Suprapubic skin (tissue), 3 donors: Measurements from ENCODE around the gene STARD10.

Experiments
- CTCF ChIP-seq, 2 donors: fragments of 200-600 bp in 1 of 2; fragments of 450-650 bp in 1 of 2; sonication (generic) in 1 of 2; IDR thresholded peaks; one replicate each; pipeline ENCODE4 v1.5.1; 2016 to 2019; ENCODE audit warnings: antibody characterized with exemption in 2 of 2, mild to moderate bottlenecking in 1 of 2, moderate library complexity in 1 of 2
- EP300 ChIP-seq: sonication (generic); formaldehyde crosslinking; IDR thresholded peaks from one replicate; pipeline ENCODE4 v1.6.1; 2017; ENCODE audit warnings: antibody characterized with exemption

GRCh38 chr11:72746821-72747220 is 47.0 kb downstream of the STARD10 start:
- TF ChIP-seq CTCF (IDR thresholded peaks at IDR 0.05): no peak
- no peak for TF ChIP-seq EP300
